Hepatocyte (in vitro differentiated cells): ENCODE data around the gene RGR. TPM values are rescaled to one million over a fixed set of nuclear protein-coding genes. Genes with fewer than 3 reads are reported as not detected.

Source experiments
- DNase-seq: peaks from one replicate; pipeline ENCODE4 v3.0.0-alpha.2; 2016; ENCODE audit warnings: low spot score
- H2AFZ ChIP-seq: fragments of 200-600 bp; sonication (generic); 2 replicates; pipeline ENCODE4 v1.6.0; 2016; ENCODE audit warnings: antibody characterized with exemption, mild to moderate bottlenecking
- H3K27ac ChIP-seq: fragments of 200-600 bp; sonication (generic); 2 replicates; pipeline ENCODE4 v1.5.1; 2016; ENCODE audit warnings: mild to moderate bottlenecking
- H3K27me3 ChIP-seq: fragments of 200-600 bp; sonication (generic); 2 replicates; pipeline ENCODE4 v1.6.1; 2016
- H3K36me3 ChIP-seq: fragments of 200-600 bp; sonication (generic); replicated peaks from 2 replicates; pipeline ENCODE4 v1.5.1; 2016; ENCODE audit warnings: low read depth; ENCODE audit not compliant: insufficient read depth
- H3K4me1 ChIP-seq: fragments of 200-600 bp; sonication (generic); 2 replicates; pipeline ENCODE4 v1.5.1; 2016; ENCODE audit warnings: mild to moderate bottlenecking, moderate library complexity; ENCODE audit not compliant: insufficient read depth
- H3K4me2 ChIP-seq: fragments of 200-600 bp; sonication (generic); 2 replicates; pipeline ENCODE4 v1.6.0; 2016
- H3K4me3 ChIP-seq: fragments of 200-600 bp; sonication (generic); 2 replicates; pipeline ENCODE4 v1.5.1; 2016; ENCODE audit warnings: mild to moderate bottlenecking
- H3K79me2 ChIP-seq: fragments of 200-600 bp; sonication (generic); 2 replicates; pipeline ENCODE4 v1.6.0; 2017; ENCODE audit warnings: mild to moderate bottlenecking
- H3K9me2 ChIP-seq: fragments of 200-600 bp; sonication (generic); replicated peaks from 2 replicates; pipeline ENCODE4 v1.6.0; 2017; ENCODE audit warnings: mild to moderate bottlenecking; ENCODE audit not compliant: insufficient read depth
- H3K9me3 ChIP-seq: fragments of 200-600 bp; sonication (generic); 2 replicates; pipeline ENCODE4 v1.5.1; 2016; ENCODE audit warnings: low read depth, mild to moderate bottlenecking
- H4K20me1 ChIP-seq: fragments of 200-600 bp; sonication (generic); 2 replicates; pipeline ENCODE4 v1.6.0; 2016; ENCODE audit warnings: mild to moderate bottlenecking; ENCODE audit not compliant: insufficient read depth, poor library complexity, severe bottlenecking
- CTCF ChIP-seq: fragments of 200-600 bp; sonication (generic); IDR thresholded peaks from 2 replicates; pipeline ENCODE4 v1.5.1; 2016; ENCODE audit warnings: antibody characterized with exemption, mild to moderate bottlenecking; ENCODE audit not compliant: poor library complexity
- EZH2 ChIP-seq: fragments of 200-600 bp; sonication (generic); IDR thresholded peaks from 2 replicates; pipeline ENCODE4 v1.6.1; 2016; ENCODE audit warnings: antibody characterized with exemption, mild to moderate bottlenecking, borderline replicate concordance
- EZH2phosphoT487 ChIP-seq: fragments of 200-600 bp; sonication (generic); IDR thresholded peaks from one replicate; pipeline ENCODE4 v1.6.1; 2018; ENCODE audit warnings: antibody characterized with exemption, mild to moderate bottlenecking, low read depth, moderate library complexity; ENCODE audit not compliant: unreplicated experiment, severe bottlenecking
- WGBS: methylation state at CpG from one replicate; pipeline ENCODE4 v1.1.6; 2016; ENCODE audit warnings: low lambda C conversion rate; ENCODE audit errors: missing lambda C conversion rate; 5-methylcytosine and 5-hydroxymethylcytosine counted together
- polyA plus RNA-seq: library from polyadenylated mRNA; unstranded; fragments of >200 nt; fragmentation: Nextera tagmentation; extraction: Ambion mirVana; gene quantifications from 2 replicates; pipeline ENCODE4 v1.2.1, GENCODE V29; 2016
- total RNA-seq: library from RNA; depleted of rRNA; stranded (reverse); fragments of >200 nt; gene quantifications from 2 replicates; pipeline ENCODE4 v1.2.3, GENCODE V29; 2014

Gene RGR
- total and polyA plus RNA-seq, 2 experiments from 2014 or later: not detected

GRCh38 chr10:84197643-84198042, 47.2 kb upstream of the RGR start:
- DNase-seq: no peak
- H3K79me2 ChIP-seq: no peaks in the 10 kb centered on the region
- TF ChIP-seq EZH2 (no peak), CTCF (no peak), EZH2phosphoT487 (no peak)
- H3K9me3 ChIP-seq: no peaks in the 10 kb centered on the region
- H3K27me3 ChIP-seq: peaks cover 56% of the 10 kb centered on the region
- H3K27ac ChIP-seq: no peak overlapping the region
- H3K4me1 ChIP-seq: no peaks in the 10 kb centered on the region
- H3K9me2 ChIP-seq: no peaks in the 10 kb centered on the region
- no peaks in the 10 kb centered on the region for H4K20me1 ChIP-seq
- H2AFZ ChIP-seq: no peak overlapping the region
- no peak overlapping the region for H3K4me2 ChIP-seq
- no peak overlapping the region for H3K4me3 ChIP-seq
- no peaks in the 10 kb centered on the region for H3K36me3 ChIP-seq
- 91% methylated on average over 5 of the region's 5 CpGs for WGBS

DNA sequence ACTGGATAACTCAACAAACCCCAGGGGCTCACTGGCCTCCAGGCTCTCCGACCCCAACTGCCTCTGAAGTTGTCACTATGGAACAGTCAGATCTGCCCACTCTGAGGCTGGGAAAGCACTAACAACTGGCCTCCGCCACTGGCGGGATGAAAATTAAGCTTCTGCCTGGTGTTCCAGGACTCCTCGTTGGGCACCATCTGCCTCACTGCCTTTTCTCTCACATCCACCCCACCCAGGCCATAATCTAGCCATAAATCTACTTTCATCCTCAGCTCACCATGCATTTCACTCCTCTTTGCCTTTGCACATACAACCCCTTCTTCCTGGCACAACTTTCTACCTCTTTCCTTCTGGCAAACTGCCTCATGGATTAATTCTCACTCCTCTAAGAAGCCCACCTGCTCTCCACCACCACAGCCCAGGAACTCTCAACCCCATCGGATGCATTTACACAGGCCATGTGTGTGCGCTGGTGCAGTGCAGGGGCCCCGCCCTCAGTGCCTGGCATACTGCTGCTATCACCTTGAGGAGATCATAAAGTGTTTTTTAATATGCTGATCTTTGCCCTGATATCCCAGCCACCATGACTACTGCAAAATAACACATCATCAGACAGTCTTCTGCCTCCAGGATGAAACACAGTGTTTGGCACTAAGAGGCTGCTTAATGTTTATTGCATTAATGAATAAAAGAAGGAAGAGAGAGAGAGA, 46.5 kb upstream of the RGR start:
- H2AFZ ChIP-seq: no peak overlapping the region
- H3K27ac ChIP-seq: no peak overlapping the region
- DNase-seq: no peak
- TF ChIP-seq EZH2 (no peak), EZH2phosphoT487 (no peak), CTCF (no peak)
- H3K9me3 ChIP-seq: no peaks in the 10 kb centered on the region
- WGBS: 87% methylated on average over 7 of the region's 7 CpGs
- no peaks in the 10 kb centered on the region for H4K20me1 ChIP-seq
- no peaks in the 10 kb centered on the region for H3K4me1 ChIP-seq
- H3K79me2 ChIP-seq: no peaks in the 10 kb centered on the region
- no peaks in the 10 kb centered on the region for H3K36me3 ChIP-seq
- H3K4me3 ChIP-seq: no peak overlapping the region
- H3K27me3 ChIP-seq: peaks cover 49% of the 10 kb centered on the region
- no peak overlapping the region for H3K4me2 ChIP-seq
- no peaks in the 10 kb centered on the region for H3K9me2 ChIP-seq

DNA sequence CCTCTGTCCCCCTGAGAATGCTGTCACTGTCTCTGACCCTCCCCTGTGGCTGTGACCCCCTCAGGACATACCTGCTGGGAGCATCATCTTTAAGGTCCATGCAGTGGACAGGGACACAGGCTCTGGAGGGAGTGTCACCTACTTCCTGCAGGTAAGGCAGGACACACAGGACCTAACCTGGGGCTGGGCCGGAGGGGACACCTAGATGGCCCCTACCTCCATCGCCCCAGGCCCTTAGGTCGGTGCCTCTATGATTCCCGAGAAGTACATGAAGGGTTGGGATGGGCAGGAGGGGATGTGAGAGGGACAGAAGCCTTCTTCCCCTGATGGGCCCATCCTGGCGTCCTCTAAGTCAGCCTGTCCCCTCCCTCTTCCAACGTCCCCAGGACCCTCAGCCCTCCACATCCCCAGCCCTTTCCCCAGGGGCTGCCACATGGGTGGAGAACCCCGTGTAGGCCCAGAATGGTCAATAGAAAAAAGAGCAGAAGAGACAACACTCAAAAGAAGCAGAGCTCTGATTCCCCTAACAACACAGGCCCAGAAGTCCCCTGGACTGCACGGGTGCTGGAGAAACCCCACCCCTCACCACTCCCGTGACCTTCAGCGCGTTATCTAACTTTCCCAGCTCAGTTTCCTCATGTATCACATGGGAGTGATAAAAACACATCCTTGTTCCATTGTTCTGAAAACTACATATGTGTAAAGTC, 44.2 kb upstream of the RGR start:
- no peaks in the 10 kb centered on the region for H3K36me3 ChIP-seq

More for the DNA sequence above, 44.2 kb upstream of the RGR start:
- peaks cover 25% of the 10 kb centered on the region for H3K27me3 ChIP-seq
- H4K20me1 ChIP-seq: no peaks in the 10 kb centered on the region
- H3K4me2 ChIP-seq: no peak overlapping the region
- H3K27ac ChIP-seq: no peak overlapping the region
- DNase-seq: no peak
- no peak for TF ChIP-seq EZH2phosphoT487
- TF ChIP-seq EZH2: no peak
- TF ChIP-seq CTCF: no peak
- H2AFZ ChIP-seq: no peak overlapping the region
- no peaks in the 10 kb centered on the region for H3K9me2 ChIP-seq
- H3K4me3 ChIP-seq: no peak overlapping the region
- H3K9me3 ChIP-seq: no peaks in the 10 kb centered on the region
- 82% methylated on average over 11 of the region's 11 CpGs for WGBS
- no peaks in the 10 kb centered on the region for H3K79me2 ChIP-seq
- H3K4me1 ChIP-seq: no peaks in the 10 kb centered on the region
